Posterior vena cava (tissue), 2 donors: ENCODE data around the gene LTBP1. TPM values are rescaled to one million over a fixed set of nuclear protein-coding genes. Genes with fewer than 3 reads are reported as not detected.
"Not testable (repeated sequence)": the region's sequence is repeated elsewhere in the genome, so short reads cannot be mapped to it uniquely, and the experiment has no call there.

Source experiments
- DNase-seq: peaks from one replicate; pipeline ENCODE4 v3.0.0-alpha.2; 2020; ENCODE audit warnings: low spot score
- intact Hi-C, 2 donors: fragments of 100-400 bp; cut with DNase I; formaldehyde crosslinking; loops; one replicate each; pipeline versions ENCODE4 v1.14.1 to v1.14.2; 2022 to 2023
- total RNA-seq, 2 donors: library from RNA; stranded (reverse); fragmentation: NEBNext Ultra II Directional; extraction: Animal tissue kit (Norgen Biotek cat#: 25700); gene quantifications; one replicate each; pipeline ENCODE4 v1.2.1, GENCODE V29; 2021
- donor health status: DM: yes; HTN: yes; CAD: no.
- donor health status: DM: yes; HTN: yes; CAD: no.

LTBP1 gene
- total RNA-seq, 2 donors from 2014 or later, result 206 to 235 TPM

- no peak for DNase-seq
- intact Hi-C loops, result no loop called here
These were observed 437.3 kb downstream of the LTBP1 start for GRCh38 chr2:33383855-33384598.

DNA sequence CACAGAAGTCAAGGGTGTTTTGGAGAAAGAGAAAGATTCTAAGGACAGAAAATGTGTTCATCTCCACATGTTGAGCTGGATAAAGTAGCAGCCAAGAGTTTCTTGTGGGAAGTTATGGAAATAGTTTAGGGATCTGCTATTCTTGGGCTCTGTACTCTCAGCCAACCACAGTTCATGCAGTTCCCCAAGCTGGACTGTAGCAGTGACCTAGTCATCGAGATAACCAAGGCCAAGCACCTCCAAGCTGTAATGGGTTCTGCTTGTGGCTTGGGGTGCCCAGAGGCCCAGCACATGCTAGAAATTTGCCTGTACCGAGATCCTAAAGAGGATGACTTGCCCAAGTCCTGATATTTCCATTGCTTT, 437.8 kb downstream of the LTBP1 start:
- intact Hi-C loops, result no loop called here
- no peak for DNase-seq

GRCh38 chr2:33388996-33389395, 442.2 kb downstream of the LTBP1 start:
- no peak for DNase-seq
- intact Hi-C loops, result no loop called here

- intact Hi-C loops, result not testable (repeated sequence)
These were observed 442.9 kb downstream of the LTBP1 start for GRCh38 chr2:33389695-33390094.

GRCh38 chr2:33391529-33392255, 444.9 kb downstream of the LTBP1 start:
- no peak for DNase-seq
- intact Hi-C loops, result no loop called here

More at GRCh38 chr2:33389695-33390094, 442.9 kb downstream of the LTBP1 start:
- DNase-seq, result not testable (repeated sequence)

DNA sequence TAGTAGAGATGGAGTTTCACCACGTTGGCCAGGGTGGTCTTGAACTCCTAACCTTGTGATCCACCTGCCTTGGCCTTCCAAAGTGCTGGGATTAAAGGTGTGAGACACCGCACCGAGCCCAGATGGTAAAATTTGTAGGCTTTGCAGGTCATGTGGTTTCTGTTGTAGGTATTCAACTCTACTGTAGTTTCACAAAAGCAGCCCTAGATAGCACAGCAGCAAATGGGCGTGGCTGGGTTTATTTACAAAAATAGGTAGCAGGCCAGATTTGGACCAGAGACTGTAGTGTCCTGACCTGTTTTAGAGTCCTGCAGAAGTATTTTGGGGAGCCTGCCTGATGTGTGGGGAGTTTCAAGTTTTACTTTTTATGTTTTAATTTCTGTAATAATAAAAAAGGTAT, 445.6 kb downstream of the LTBP1 start:
- intact Hi-C loops, result no loop called here
- DNase-seq, result no peak

DNA sequence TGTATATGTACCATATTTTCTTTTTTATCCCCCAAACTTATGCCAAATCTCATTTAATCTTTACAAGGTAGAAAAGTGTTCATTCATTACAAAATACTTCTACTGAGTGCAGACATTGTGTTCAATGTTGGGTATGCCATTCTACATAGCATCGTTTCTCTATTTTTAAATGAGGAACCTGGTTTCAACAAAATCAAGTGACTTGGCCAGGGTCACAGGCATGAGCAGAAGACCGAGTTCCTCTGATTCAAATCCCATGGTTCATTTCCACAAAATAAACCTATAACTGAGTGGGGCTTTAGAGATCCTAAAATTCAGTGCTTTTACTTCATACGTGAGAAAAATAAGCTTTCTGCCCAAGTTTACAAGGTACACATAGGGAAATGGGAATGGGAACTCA, 448.3 kb downstream of the LTBP1 start:
- no peak for DNase-seq
- intact Hi-C loops, result no loop called here

GRCh38 chr2:33395655-33396249, 449.0 kb downstream of the LTBP1 start:
- DNase-seq, result no peak
- intact Hi-C loops, result no loop called here

DNA sequence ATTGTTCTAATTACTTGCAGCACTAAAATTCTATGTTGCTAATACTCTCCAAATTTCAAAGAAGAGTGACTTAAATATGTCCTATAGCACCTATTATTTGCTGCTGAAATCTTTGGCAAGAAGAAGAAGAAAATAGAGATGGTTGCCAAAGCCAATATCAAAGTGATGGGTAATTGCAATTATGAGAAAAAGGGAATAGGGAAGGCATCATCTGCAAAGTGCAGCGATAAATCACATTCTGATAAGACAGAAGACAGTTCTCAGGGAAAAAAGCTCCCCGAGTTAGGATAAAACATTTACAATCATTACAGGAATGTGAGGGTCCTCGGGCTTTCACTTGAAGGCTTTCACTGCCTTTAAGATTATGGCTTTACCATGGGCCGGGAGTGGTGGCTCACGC, 457.6 kb downstream of the LTBP1 start:
- intact Hi-C loops, result no loop called here
- DNase-seq, result no peak

DNA sequence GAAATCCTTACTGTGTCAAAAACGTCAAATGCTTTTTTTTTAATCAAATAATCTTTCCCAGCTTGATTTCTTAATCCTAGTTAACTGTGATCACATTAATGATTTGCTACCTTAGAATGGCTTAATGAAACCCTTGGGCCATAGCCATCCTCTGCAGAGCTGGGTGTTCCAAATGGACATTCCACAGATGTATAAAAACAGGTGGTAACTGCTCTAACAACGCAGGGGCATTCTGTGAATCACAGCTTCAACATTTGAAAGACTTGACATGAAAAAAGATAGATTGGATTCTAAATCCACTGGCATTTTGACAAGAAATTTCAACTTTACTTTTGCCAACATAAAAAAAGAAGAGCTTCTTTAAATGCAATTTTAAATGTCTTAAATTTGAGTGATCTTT, 459.9 kb downstream of the LTBP1 start:
- intact Hi-C loops, result no loop called here
- no peak for DNase-seq

GRCh38 chr2:33408109-33408508, 461.4 kb downstream of the LTBP1 start:
- DNase-seq, result no peak
- intact Hi-C loops, result no loop called here

GRCh38 chr2:33409417-33409955, 462.7 kb downstream of the LTBP1 start:
- no peak for DNase-seq
- intact Hi-C loops, result no loop called here

GRCh38 chr2:33411765-33412164, 465.0 kb downstream of the LTBP1 start:
- intact Hi-C loops, result no loop called here
- no peak for DNase-seq

GRCh38 chr2:33412920-33413319, 466.2 kb downstream of the LTBP1 start:
- intact Hi-C loops, result no loop called here
- DNase-seq, result no peak

- DNase-seq, result no peak
- intact Hi-C loops, result no loop called here
These were observed 472.9 kb downstream of the LTBP1 start for GRCh38 chr2:33419581-33420200.

GRCh38 chr2:33420726-33421125, 474.0 kb downstream of the LTBP1 start:
- intact Hi-C loops, result no loop called here

DNA sequence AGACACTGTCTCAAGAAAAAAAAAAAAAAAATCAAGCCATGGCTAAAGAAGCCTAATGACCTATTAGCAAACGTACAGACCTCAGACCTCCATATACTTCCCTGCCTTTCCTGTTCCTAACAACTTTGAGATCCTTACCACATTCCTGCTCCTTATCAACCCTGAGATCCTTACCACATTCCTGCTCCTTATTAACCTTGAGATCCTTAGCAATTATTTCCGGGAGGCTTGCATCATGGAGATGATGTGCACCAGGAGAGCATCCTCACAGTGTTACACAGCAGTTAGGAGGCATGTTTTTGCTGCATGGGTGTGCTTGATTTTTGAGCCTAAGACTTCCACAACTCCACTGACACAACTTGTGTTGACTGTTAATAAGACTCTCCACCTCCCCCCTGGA, 475.1 kb downstream of the LTBP1 start:
- no peak for DNase-seq
- intact Hi-C loops, result no loop called here

More at GRCh38 chr2:33420726-33421125, 474.0 kb downstream of the LTBP1 start:
- DNase-seq, result no peak

DNA sequence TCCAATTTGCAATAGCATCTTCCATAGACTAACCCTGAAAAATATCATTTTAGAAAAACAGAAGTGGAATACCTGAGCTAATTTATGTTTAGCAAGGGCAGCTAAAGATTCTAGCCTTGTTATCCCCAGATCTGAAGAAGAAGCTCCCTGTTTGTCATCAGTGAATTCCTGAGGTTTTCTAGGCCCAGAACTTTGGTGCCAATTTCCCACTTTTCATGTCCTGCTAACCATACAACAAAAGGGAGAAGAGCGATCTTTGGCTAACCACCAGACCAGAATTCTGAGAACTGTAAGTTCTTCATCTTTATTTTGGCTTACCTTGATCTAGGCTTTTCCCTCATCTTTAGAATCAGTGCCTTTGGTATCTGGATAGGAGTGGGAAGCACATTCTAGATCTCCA, 478.4 kb downstream of the LTBP1 start:
- intact Hi-C loops, result no loop called here
- DNase-seq, result no peak

GRCh38 chr2:33425586-33426031, 478.9 kb downstream of the LTBP1 start:
- intact Hi-C loops, result no loop called here
- no peak for DNase-seq
